ENCODE results near the gene ZNF223. TPM values are rescaled to one million over a fixed set of nuclear protein-coding genes. Genes with fewer than 3 reads are reported as not detected.
A peak's percentile ranks its signal among the peaks of the same experiment; 100 is the strongest.

The ZNF223 gene
- total and polyA plus RNA-seq, 10 donors = 2.7 to 9.9 (median 5.8) TPM

- Histone ChIP-seq H3K36me3 (peaks cover 0 to 30% (median 21%) of the 10 kb centered on the region in 6 donors), H3K27ac (peak within 1 kb of the TSS; percentile 69 to 88 (median 82)), H3K4me1 (peaks cover 8 to 31% (median 24%) of the 10 kb centered on the region in 6 donors), H3K4me3 (peak within 1 kb of the TSS; percentile 70 to 94 (median 88)), H3K27me3 (replicated peaks in 1 of 7) (no peaks in the 10 kb centered on the region), H3K9me3 (peaks cover 0 to 3% (median 0%) of the 10 kb centered on the region in 8 donors)
- intact Hi-C loops (cut with DNase I; ENCODE audit: low total_unique reads) = loop anchor here (10.0 kb wide), 1 partner anchor 89 kb away; the partner anchor contains the start of gene ZNF230
- WGBS, 5 donors = 0 to 1% (median 0%) methylated on average over 35 to 50 of the region's 50 CpGs
- DNase-seq = peak; percentile 95
- TF ChIP-seq, protein P1, sequence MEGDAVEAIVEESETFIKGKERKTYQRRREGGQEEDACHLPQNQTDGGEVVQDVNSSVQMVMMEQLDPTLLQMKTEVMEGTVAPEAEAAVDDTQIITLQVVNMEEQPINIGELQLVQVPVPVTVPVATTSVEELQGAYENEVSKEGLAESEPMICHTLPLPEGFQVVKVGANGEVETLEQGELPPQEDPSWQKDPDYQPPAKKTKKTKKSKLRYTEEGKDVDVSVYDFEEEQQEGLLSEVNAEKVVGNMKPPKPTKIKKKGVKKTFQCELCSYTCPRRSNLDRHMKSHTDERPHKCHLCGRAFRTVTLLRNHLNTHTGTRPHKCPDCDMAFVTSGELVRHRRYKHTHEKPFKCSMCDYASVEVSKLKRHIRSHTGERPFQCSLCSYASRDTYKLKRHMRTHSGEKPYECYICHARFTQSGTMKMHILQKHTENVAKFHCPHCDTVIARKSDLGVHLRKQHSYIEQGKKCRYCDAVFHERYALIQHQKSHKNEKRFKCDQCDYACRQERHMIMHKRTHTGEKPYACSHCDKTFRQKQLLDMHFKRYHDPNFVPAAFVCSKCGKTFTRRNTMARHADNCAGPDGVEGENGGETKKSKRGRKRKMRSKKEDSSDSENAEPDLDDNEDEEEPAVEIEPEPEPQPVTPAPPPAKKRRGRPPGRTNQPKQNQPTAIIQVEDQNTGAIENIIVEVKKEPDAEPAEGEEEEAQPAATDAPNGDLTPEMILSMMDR (IDR thresholded peaks at IDR 0.05 in 8 of 11, conservative IDR thresholded peaks at IDR 0.05 in 3 of 11) = no peak
- TF ChIP-seq POLR2AphosphoS5 (IDR thresholded peaks at IDR 0.05) (peak in 2 of 3 donors; percentile 77 to 86), POLR2A (IDR thresholded peaks at IDR 0.05) (no peak)
Observed at GRCh38 chr19:44093931-44094765, 42.3 kb downstream of the ZNF223 start, which contains the start of gene ZNF224. Gene ZNF224 (plus strand): TSS chr19:44094361. CDS start chr19:44097874, 3,513 bp downstream.

GRCh38 chr19:44107751-44108150 is 55.9 kb downstream of the ZNF223 start:
- WGBS, 5 donors = 95 to 97% (median 95%) methylated on average over 3 of the region's 3 CpGs

DNA sequence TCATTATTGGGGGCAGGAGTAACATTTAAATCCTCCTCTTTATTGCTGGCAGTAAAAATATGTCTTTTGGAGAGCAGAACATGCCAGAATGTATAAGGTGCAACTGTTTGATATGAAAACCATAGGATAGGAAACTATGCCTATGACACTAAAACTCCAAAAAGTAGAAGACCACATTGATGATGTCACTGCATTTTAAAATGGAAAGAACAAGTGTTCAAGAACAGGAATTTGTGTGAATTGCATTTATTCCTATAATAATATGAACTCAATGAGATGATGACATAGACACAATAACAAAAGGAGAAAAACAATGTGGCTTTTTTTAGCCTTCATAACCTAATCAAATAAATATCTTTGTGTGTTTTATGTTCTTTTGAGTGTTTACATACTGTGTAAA is 57.6 kb downstream of the ZNF223 start:
- Histone ChIP-seq H3K4me3 (no peak overlapping the region), H3K27me3 (replicated peaks in 1 of 7) (no peaks in the 10 kb centered on the region), H3K9me3 (peaks cover 29 to 79% (median 78%) of the 10 kb centered on the region in 8 donors), H3K36me3 (peaks cover 17 to 48% (median 28%) of the 10 kb centered on the region in 6 donors), H3K27ac (no peak overlapping the region), H3K4me1 (peaks cover 8 to 23% (median 17%) of the 10 kb centered on the region in 6 donors)
- TF ChIP-seq POLR2AphosphoS5 (IDR thresholded peaks at IDR 0.05) = no peak
- TF ChIP-seq POLR2A (IDR thresholded peaks at IDR 0.05) = no peak
- TF ChIP-seq, protein P1 (IDR thresholded peaks at IDR 0.05 in 8 of 11, conservative IDR thresholded peaks at IDR 0.05 in 3 of 11) = no peak
- DNase-seq = no peak
- intact Hi-C loops (cut with DNase I; ENCODE audit: low total_unique reads) = no loop called here

More at GRCh38 chr19:44107751-44108150, 55.9 kb downstream of the ZNF223 start:
- peaks cover 17 to 65% (median 45%) of the 10 kb centered on the region in 6 donors for H3K36me3 ChIP-seq
- no peaks in the 10 kb centered on the region for H3K27me3 ChIP-seq (replicated peaks in 1 of 7)
- no peak for DNase-seq
- no peak overlapping the region for H3K27ac ChIP-seq
- peaks cover 4 to 13% (median 9%) of the 10 kb centered on the region in 6 donors for H3K4me1 ChIP-seq
- H3K4me3 ChIP-seq = no peak overlapping the region
- H3K9me3 ChIP-seq = peaks cover 29 to 96% (median 94%) of the 10 kb centered on the region in 8 donors
- intact Hi-C loops (cut with DNase I; ENCODE audit: low total_unique reads) = no loop called here
- TF ChIP-seq, protein P1 (IDR thresholded peaks at IDR 0.05 in 8 of 11, conservative IDR thresholded peaks at IDR 0.05 in 3 of 11) = no peak

DNA sequence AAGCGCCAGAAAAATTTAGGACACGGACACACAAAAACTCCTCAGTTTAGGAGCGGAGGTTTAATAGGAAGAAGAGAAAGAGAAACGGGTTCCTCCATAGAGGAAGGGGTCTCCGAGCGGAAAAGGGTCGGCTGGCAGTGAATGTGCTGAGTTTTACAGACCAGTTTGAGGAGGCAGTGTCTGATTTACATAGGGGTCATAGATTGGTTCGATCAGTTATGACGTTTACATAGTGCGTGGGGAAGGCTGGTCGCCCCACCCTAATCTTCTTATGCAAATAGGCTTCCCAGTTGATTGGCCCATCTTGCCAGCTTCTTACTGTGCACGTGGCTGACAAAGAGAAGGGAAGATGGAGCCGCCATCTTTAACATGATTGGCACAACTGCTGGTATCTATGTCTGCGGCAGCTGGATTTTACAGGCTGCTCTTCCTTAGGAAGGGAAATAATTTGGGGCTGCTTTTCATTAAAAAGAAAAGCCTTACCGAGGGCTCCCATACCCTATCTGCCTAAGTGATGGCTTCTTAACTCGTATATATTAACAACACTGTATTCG is 60.2 kb downstream of the ZNF223 start:
- intact Hi-C loops (cut with DNase I; ENCODE audit: low total_unique reads) = loop anchor here (10.0 kb wide), 1 partner anchor 53 kb away; the partner anchor contains the start of gene ZNF226
- Histone ChIP-seq H3K27ac (no peak overlapping the region), H3K4me1 (peaks cover 10 to 34% (median 24%) of the 10 kb centered on the region in 6 donors), H3K27me3 (replicated peaks in 1 of 7) (no peaks in the 10 kb centered on the region), H3K36me3 (peaks cover 9 to 37% (median 14%) of the 10 kb centered on the region in 6 donors), H3K4me3 (peak overlapping the region; percentile 71 to 91 (median 78)), H3K9me3 (peaks cover 21 to 53% (median 52%) of the 10 kb centered on the region in 8 donors)
- 23 to 33% (median 27%) methylated on average over 17 of the region's 17 CpGs for WGBS, 5 donors
- DNase-seq = no peak
- no peak for TF ChIP-seq POLR2A (IDR thresholded peaks at IDR 0.05)
- peak in 1 of 3 donors; percentile 30 for TF ChIP-seq POLR2AphosphoS5 (IDR thresholded peaks at IDR 0.05)
- TF ChIP-seq, protein P1 (IDR thresholded peaks at IDR 0.05 in 8 of 11, conservative IDR thresholded peaks at IDR 0.05 in 3 of 11) = no peak

All from spleen (tissue), 11 donors.